Measurements from ENCODE around the gene PPARA. TPM values are rescaled to one million over a fixed set of nuclear protein-coding genes. Genes with fewer than 3 reads are reported as not detected.

Gene PPARA
- total and polyA plus RNA-seq, 11 donors, result 21.1 to 96.4 (median 80.4) TPM

GRCh38 chr22:46110215-46110614 lies 40.1 kb upstream of the PPARA start:
- TF ChIP-seq CTCF (IDR thresholded peaks at IDR 0.05), result no peak
- TF ChIP-seq POLR2A (IDR thresholded peaks at IDR 0.05), result no peak
- peak overlapping the region; percentile 4 to 88 (median 81) for H3K27ac ChIP-seq
- 61 to 78% (median 65%) methylated on average over 4 to 9 of the region's 9 CpGs for WGBS, 4 donors
- peaks cover 0 to 82% (median 57%) of the 10 kb centered on the region in 9 donors for H3K36me3 ChIP-seq
- H3K9me3 ChIP-seq, result no peaks in the 10 kb centered on the region
- intact Hi-C loops (cut with DNase I), result loop anchor here in 5 of 10 donors (5.0 to 10.0 kb wide), 4 partner anchors 33 to 515 kb away; no protein-coding TSS in a partner anchor
- no peak for ATAC-seq
- no peaks in the 10 kb centered on the region for H3K27me3 ChIP-seq
- peaks cover 51 to 100% (median 96%) of the 10 kb centered on the region in 12 donors for H3K4me1 ChIP-seq
- peak in 1 of 5 donors; percentile 59 for DNase-seq
- no peak overlapping the region for H3K4me3 ChIP-seq

- Histone ChIP-seq H3K27ac (peak overlapping the region; percentile 35 to 86 (median 81)), H3K9me3 (no peaks in the 10 kb centered on the region), H3K36me3 (peaks cover 0 to 67% (median 46%) of the 10 kb centered on the region in 9 donors), H3K27me3 (no peaks in the 10 kb centered on the region), H3K4me3 (no peak overlapping the region), H3K4me1 (peaks cover 54 to 99% (median 93%) of the 10 kb centered on the region in 12 donors)
- intact Hi-C loops (cut with DNase I), result loop anchor here in 6 of 10 donors (2.0 to 10.0 kb wide), 5 partner anchors 34 to 517 kb away; no protein-coding TSS in a partner anchor
- WGBS, 4 donors, result 41 to 54% (median 45%) methylated on average over 10 to 20 of the region's 20 CpGs
- TF ChIP-seq CTCF (IDR thresholded peaks at IDR 0.05), result no peak
- TF ChIP-seq POLR2A (IDR thresholded peaks at IDR 0.05), result no peak
- ATAC-seq (no peak), DNase-seq (peak in 1 of 5 donors; percentile 78)
These were observed 38.5 kb upstream of the PPARA start for GRCh38 chr22:46111645-46112306.

GRCh38 chr22:46112405-46112804 lies 37.9 kb upstream of the PPARA start:
- Histone ChIP-seq H3K27ac (peak overlapping the region; percentile 35 to 86 (median 81)), H3K4me3 (no peak overlapping the region), H3K4me1 (peaks cover 53 to 98% (median 88%) of the 10 kb centered on the region in 12 donors), H3K27me3 (no peaks in the 10 kb centered on the region), H3K9me3 (no peaks in the 10 kb centered on the region), H3K36me3 (peaks cover 0 to 62% (median 44%) of the 10 kb centered on the region in 9 donors)
- intact Hi-C loops (cut with DNase I), result loop anchor here in 6 of 10 donors (2.0 to 10.0 kb wide), 5 partner anchors 35 to 518 kb away; no protein-coding TSS in a partner anchor
- 50 to 65% (median 65%) methylated on average over 20 of the region's 20 CpGs for WGBS, 4 donors
- no peak for TF ChIP-seq POLR2A (IDR thresholded peaks at IDR 0.05)
- no peak for TF ChIP-seq CTCF (IDR thresholded peaks at IDR 0.05)
- DNase-seq, result no peak
- no peak for ATAC-seq

GRCh38 chr22:46113110-46113909 lies 37.0 kb upstream of the PPARA start:
- DNase-seq (no peak), ATAC-seq (no peak)
- Histone ChIP-seq H3K4me3 (no peak overlapping the region), H3K27ac (peak overlapping the region; percentile 35 to 86 (median 82)), H3K9me3 (no peaks in the 10 kb centered on the region), H3K4me1 (peaks cover 44 to 89% (median 79%) of the 10 kb centered on the region in 12 donors), H3K36me3 (peaks cover 0 to 53% (median 38%) of the 10 kb centered on the region in 9 donors), H3K27me3 (no peaks in the 10 kb centered on the region)
- intact Hi-C loops (cut with DNase I), result loop anchor here in 6 of 10 donors (2.0 to 10.0 kb wide), 5 partner anchors 36 to 519 kb away; no protein-coding TSS in a partner anchor
- WGBS, 4 donors, result 68 to 77% (median 74%) methylated on average over 17 to 25 of the region's 25 CpGs
- no peak for TF ChIP-seq CTCF (IDR thresholded peaks at IDR 0.05)
